Ishikawa (cell line): ENCODE measurements around the gene RUSC2.

ENCODE experiments used
- CEBPB ChIP-seq: IDR thresholded peaks from 2 replicates; pipeline ENCODE4 v1.6.1; 2012
- CREB1 ChIP-seq: IDR thresholded peaks from 2 replicates; pipeline ENCODE4 v1.6.1; 2012; ENCODE audit warnings: low read depth
- EGR1 ChIP-seq: IDR thresholded peaks from 2 replicates; pipeline ENCODE4 v1.6.1; 2012
- EP300 ChIP-seq: IDR thresholded peaks from 2 replicates; pipeline ENCODE4 v1.6.1; 2012; ENCODE audit warnings: borderline replicate concordance
- FOXM1 ChIP-seq: IDR thresholded peaks from 2 replicates; pipeline ENCODE4 v1.6.1; 2012; ENCODE audit warnings: low read depth, borderline replicate concordance
- MAX ChIP-seq: IDR thresholded peaks from 2 replicates; pipeline ENCODE4 v1.6.1; 2012
- NFIC ChIP-seq: IDR thresholded peaks from 2 replicates; pipeline ENCODE4 v1.6.1; 2012
- RAD21 ChIP-seq: IDR thresholded peaks from 2 replicates; pipeline ENCODE4 v1.6.1; 2012; ENCODE audit warnings: low read depth
- REST ChIP-seq: IDR thresholded peaks from 2 replicates; pipeline ENCODE4 v1.6.1; 2012; ENCODE audit warnings: low read depth, mild to moderate bottlenecking
- TAF1 ChIP-seq: IDR thresholded peaks from 2 replicates; pipeline ENCODE4 v1.6.1; 2012; ENCODE audit warnings: low read depth, mild to moderate bottlenecking
- TCF12 ChIP-seq: IDR thresholded peaks from 2 replicates; pipeline ENCODE4 v1.6.1; 2012; ENCODE audit warnings: low read depth
- TEAD4 ChIP-seq: IDR thresholded peaks from 2 replicates; pipeline ENCODE4 v1.6.1; 2012
- USF1 ChIP-seq: IDR thresholded peaks from 2 replicates; pipeline ENCODE4 v1.6.1; 2012
- YY1 ChIP-seq: IDR thresholded peaks from 2 replicates; pipeline ENCODE4 v1.6.1; 2012; ENCODE audit warnings: low read depth
- ZBTB7A ChIP-seq: IDR thresholded peaks from 2 replicates; pipeline ENCODE4 v1.6.1; 2012; ENCODE audit warnings: low read depth

The RUSC2 gene

GRCh38 chr9:35490155-35490909 is 421 bp downstream of the RUSC2 start:
- TF ChIP-seq REST (no peak), ZBTB7A (peak; percentile 94)

- TF ChIP-seq EP300 (no peak), REST (no peak), RAD21 (no peak), TEAD4 (no peak), NFIC (no peak), TCF12 (no peak)
Measured at GRCh38 chr9:35490910-35491465, 1.1 kb downstream of the RUSC2 start.

GRCh38 chr9:35495984-35496383 is 6.1 kb downstream of the RUSC2 start:
- TF ChIP-seq REST (no peak), RAD21 (no peak), EGR1 (no peak), TCF12 (no peak), NFIC (no peak), FOXM1 (no peak), MAX (no peak), CREB1 (no peak), CEBPB (no peak), TAF1 (no peak), ZBTB7A (no peak), TEAD4 (no peak), EP300 (no peak), USF1 (no peak), YY1 (no peak)

- TF ChIP-seq EGR1: no peak
- TF ChIP-seq TAF1: no peak
- TF ChIP-seq FOXM1: no peak
- TF ChIP-seq TCF12: no peak
- no peak for TF ChIP-seq CREB1
- no peak for TF ChIP-seq ZBTB7A
- TF ChIP-seq REST: no peak
- TF ChIP-seq USF1: no peak
- TF ChIP-seq MAX: no peak
- TF ChIP-seq RAD21: no peak
Measured at GRCh38 chr9:35499029-35499700, 9.3 kb downstream of the RUSC2 start.
